SU-DHL-6 (cell line): Measurements from ENCODE around the gene MNT.

Experiments used
- CTCF ChIP-seq: fragments of 200-600 bp; sonication (generic); IDR thresholded peaks from one replicate; pipeline ENCODE4 v1.5.1; 2017; ENCODE audit warnings: antibody characterized with exemption, mild to moderate bottlenecking, low read length, moderate library complexity; ENCODE audit not compliant: insufficient read depth, poor library complexity, severe bottlenecking
- EZH2phosphoT487 ChIP-seq: fragments of 200-600 bp; sonication (generic), shearing (Covaris generic); conservative IDR thresholded peaks from 2 replicates; pipeline ENCODE4 v1.6.1; 2018; ENCODE audit warnings: mild to moderate bottlenecking, antibody characterized with exemption, low read length, moderate library complexity, mixed read lengths

- no peak for TF ChIP-seq CTCF
- no peak for TF ChIP-seq EZH2phosphoT487
These were observed 20.5 kb downstream of the MNT start for GRCh38 chr17:2380226-2380922.
